Gastroesophageal sphincter (tissue), 2 donors: ENCODE measurements around the gene KCNMA1.

ENCODE experiments used
- EP300 ChIP-seq: sonication (generic); formaldehyde crosslinking; IDR thresholded peaks from one replicate; pipeline ENCODE4 v1.6.1; 2017; ENCODE audit warnings: antibody characterized with exemption, mild to moderate bottlenecking
- POLR2A ChIP-seq, 2 donors: fragments of 450-650 bp; IDR thresholded peaks; one replicate each; pipeline ENCODE4 v1.6.1; 2017; ENCODE audit warnings: antibody characterized with exemption in 2 of 2, mild to moderate bottlenecking in 2 of 2, moderate library complexity in 1 of 2
- POLR2AphosphoS5 ChIP-seq: sonication (generic); formaldehyde crosslinking; IDR thresholded peaks from one replicate; pipeline ENCODE4 v1.6.1; 2017; ENCODE audit warnings: antibody characterized with exemption

DNA sequence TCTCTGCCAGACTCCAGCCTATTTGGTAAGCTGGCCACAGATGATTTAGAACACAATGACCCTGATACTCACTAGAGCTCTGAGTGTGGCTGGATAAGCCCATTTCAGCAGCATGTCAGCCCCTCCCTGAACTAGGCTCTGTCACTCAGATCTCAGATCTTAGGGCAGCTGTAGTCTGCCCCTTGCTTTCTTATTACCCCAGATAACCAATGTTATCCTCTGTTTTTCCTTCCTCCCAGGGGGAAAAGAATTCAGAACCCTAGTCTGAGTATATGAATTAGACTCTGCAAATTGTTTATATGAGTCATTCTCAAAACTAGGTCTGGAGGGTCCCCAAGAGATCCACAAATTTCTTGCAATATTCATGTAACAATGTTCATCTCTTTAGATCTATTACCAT is 286.2 kb downstream of the KCNMA1 start:
- TF ChIP-seq POLR2A (IDR thresholded peaks at IDR 0.05): no peak
- TF ChIP-seq EP300: no peak
- no peak for TF ChIP-seq POLR2AphosphoS5
